Left renal pelvis (tissue), 4 donors: ENCODE data around the gene APBA1. TPM values are rescaled to one million over a fixed set of nuclear protein-coding genes. Genes with fewer than 3 reads are reported as not detected.
"Not testable (repeated sequence)": the region's sequence is repeated elsewhere in the genome, so short reads cannot be mapped to it uniquely, and the experiment has no call there.

Source experiments
- DNase-seq, 4 donors: peaks; one replicate each; pipeline ENCODE4 v3.0.0-alpha.2; 2013; ENCODE audit warnings: low read depth in 4 of 4, low spot score in 3 of 4
- polyA plus RNA-seq, 4 donors: library from polyadenylated mRNA; unstranded; fragments of 120-200 nt; gene quantifications; one replicate each; pipeline ENCODE4 v1.2.1, GENCODE V29; 2013; ENCODE audit not compliant: insufficient read length in 4 of 4

The APBA1 gene
- polyA plus RNA-seq, 4 donors = 13.5 to 19.9 (median 16.1) TPM

GRCh38 chr9:69611221-69611620, 61.0 kb downstream of the APBA1 start:
- DNase-seq = no peak

- no peak for DNase-seq
These were observed 63.0 kb downstream of the APBA1 start for GRCh38 chr9:69609156-69609555.

- no peak for DNase-seq
These were observed 66.1 kb downstream of the APBA1 start for GRCh38 chr9:69606089-69606488.

- DNase-seq = no peak
These were observed 66.8 kb downstream of the APBA1 start for GRCh38 chr9:69605406-69605805.

- no peak for DNase-seq
These were observed 67.5 kb downstream of the APBA1 start for GRCh38 chr9:69604568-69605219.

GRCh38 chr9:69603656-69604055, 68.5 kb downstream of the APBA1 start:
- no peak for DNase-seq

- DNase-seq = no peak
These were observed 69.4 kb downstream of the APBA1 start for GRCh38 chr9:69602773-69603172.

GRCh38 chr9:69601698-69602097, 70.5 kb downstream of the APBA1 start:
- DNase-seq = no peak

- DNase-seq = no peak
These were observed 71.7 kb downstream of the APBA1 start for GRCh38 chr9:69600314-69601047.

GRCh38 chr9:69599232-69599971, 72.8 kb downstream of the APBA1 start:
- no peak for DNase-seq

GRCh38 chr9:69596906-69597305, 75.3 kb downstream of the APBA1 start:
- not testable (repeated sequence) for DNase-seq

GRCh38 chr9:69594180-69594579, 78.0 kb downstream of the APBA1 start:
- DNase-seq = no peak

GRCh38 chr9:69593756-69594155, 78.4 kb downstream of the APBA1 start:
- no peak for DNase-seq

GRCh38 chr9:69593301-69593700, 78.9 kb downstream of the APBA1 start:
- no peak for DNase-seq

GRCh38 chr9:69590266-69590665, 81.9 kb downstream of the APBA1 start:
- no peak for DNase-seq

GRCh38 chr9:69589156-69589555, 83.0 kb downstream of the APBA1 start:
- no peak for DNase-seq

GRCh38 chr9:69585571-69585970, 86.6 kb downstream of the APBA1 start:
- DNase-seq = no peak

- DNase-seq = no peak
These were observed 87.4 kb downstream of the APBA1 start for GRCh38 chr9:69584759-69585158.

GRCh38 chr9:69583645-69584234, 88.4 kb downstream of the APBA1 start:
- no peak for DNase-seq

GRCh38 chr9:69582544-69583297, 89.5 kb downstream of the APBA1 start:
- DNase-seq = no peak

GRCh38 chr9:69582018-69582417, 90.2 kb downstream of the APBA1 start:
- DNase-seq = no peak
